HG03439 (cell line): ENCODE results near the gene COL5A2.

Experiments used
- ATAC-seq: cut with Tn5 transposase; IDR thresholded peaks from one replicate; pipeline ENCODE4 v1.9.1; 2021; ENCODE audit warnings: mild to moderate bottlenecking, moderate library complexity; ENCODE audit not compliant: unreplicated experiment

Gene COL5A2

GRCh38 chr2:189150033-189150432, 29.5 kb downstream of the COL5A2 start:
- ATAC-seq = no peak

- ATAC-seq = no peak
These were observed 31.6 kb downstream of the COL5A2 start for GRCh38 chr2:189147989-189148388.

- no peak for ATAC-seq
These were observed 32.2 kb downstream of the COL5A2 start for GRCh38 chr2:189147361-189147760.

- no peak for ATAC-seq
These were observed 33.0 kb downstream of the COL5A2 start for GRCh38 chr2:189146553-189146952.

GRCh38 chr2:189144700-189145211, 34.8 kb downstream of the COL5A2 start:
- ATAC-seq = no peak

- no peak for ATAC-seq
These were observed 35.6 kb downstream of the COL5A2 start for GRCh38 chr2:189143925-189144324.

GRCh38 chr2:189142893-189143759, 36.4 kb downstream of the COL5A2 start:
- peak; percentile 99 for ATAC-seq

GRCh38 chr2:189138800-189139199, 40.8 kb downstream of the COL5A2 start:
- no peak for ATAC-seq

- ATAC-seq = no peak
These were observed 42.0 kb downstream of the COL5A2 start for GRCh38 chr2:189137519-189137918.

- no peak for ATAC-seq
These were observed 45.1 kb downstream of the COL5A2 start for GRCh38 chr2:189134485-189134884.

GRCh38 chr2:189131991-189132390, 47.6 kb downstream of the COL5A2 start:
- ATAC-seq = no peak

GRCh38 chr2:189129971-189130370, 49.6 kb downstream of the COL5A2 start:
- ATAC-seq = no peak

- no peak for ATAC-seq
These were observed 50.6 kb downstream of the COL5A2 start for GRCh38 chr2:189128970-189129369.

- no peak for ATAC-seq
These were observed 51.8 kb downstream of the COL5A2 start for GRCh38 chr2:189127756-189128155.

GRCh38 chr2:189125195-189125594, 54.4 kb downstream of the COL5A2 start:
- no peak for ATAC-seq

GRCh38 chr2:189124175-189124574, 55.4 kb downstream of the COL5A2 start:
- ATAC-seq = no peak

- ATAC-seq = no peak
These were observed 61.2 kb downstream of the COL5A2 start for GRCh38 chr2:189118386-189118785.

- no peak for ATAC-seq
These were observed 62.6 kb downstream of the COL5A2 start for GRCh38 chr2:189116979-189117378.

- no peak for ATAC-seq
These were observed 63.5 kb downstream of the COL5A2 start for GRCh38 chr2:189116087-189116486.

- no peak for ATAC-seq
These were observed 64.4 kb downstream of the COL5A2 start for GRCh38 chr2:189115126-189115525.

- ATAC-seq = no peak
These were observed 65.6 kb downstream of the COL5A2 start for GRCh38 chr2:189113963-189114362.

- no peak for ATAC-seq
These were observed 68.4 kb downstream of the COL5A2 start for GRCh38 chr2:189111063-189111715.
